ENCODE measurements around the gene ZBTB47.

ZBTB47 gene

GRCh38 chr3:42701371-42702065 is 48.0 kb downstream of the ZBTB47 start:
- peak; percentile 48 for DNase-seq

DNA sequence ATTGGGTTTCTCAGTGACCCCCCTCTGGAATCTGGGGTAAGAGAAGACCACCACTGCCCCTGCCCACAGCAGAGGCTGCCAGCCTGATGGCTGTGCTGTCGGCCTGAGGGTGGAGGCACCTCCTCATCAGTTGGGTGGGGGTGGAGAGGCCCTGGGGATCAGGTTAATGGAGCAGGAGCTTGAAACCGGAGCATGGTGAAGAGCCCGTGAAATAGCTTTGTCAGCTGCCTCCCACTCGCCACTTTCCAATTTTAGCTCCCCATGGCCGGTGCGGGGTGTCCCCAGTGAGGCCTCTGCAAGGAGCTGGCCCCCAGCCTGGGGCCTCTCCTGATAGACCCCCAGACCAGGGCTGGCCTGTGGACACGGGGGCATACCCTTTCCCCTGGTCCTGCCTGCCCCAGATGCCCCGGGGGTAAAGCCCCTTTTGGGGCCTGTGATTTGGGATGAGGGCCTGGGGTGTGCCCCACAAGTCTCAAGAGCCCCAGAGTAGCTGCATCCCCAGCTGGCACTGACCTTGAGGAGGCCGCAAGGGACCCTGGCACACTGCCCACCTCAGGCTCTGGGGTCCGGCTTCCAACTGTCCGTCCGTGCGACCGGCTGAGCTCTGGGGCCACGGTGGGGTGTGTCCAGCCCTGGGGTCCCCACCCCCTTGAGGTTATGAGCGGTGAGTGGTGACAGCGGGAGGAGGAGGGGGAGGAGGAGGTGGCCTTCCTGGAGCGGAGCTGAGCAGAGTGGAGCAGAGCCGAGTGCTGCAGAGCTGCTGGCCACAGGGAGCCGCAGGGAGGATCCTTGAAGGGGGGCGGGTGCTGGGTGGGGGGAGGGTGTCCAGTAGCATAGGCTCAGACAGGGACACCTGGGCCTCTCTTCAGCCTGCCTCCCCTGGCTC is 48.8 kb downstream of the ZBTB47 start, which contains the start of gene HHATL:
Gene HHATL (minus strand): TSS at position 733 of the 886 bp plus-strand sequence. CDS start 1,972 bp downstream, outside the sequence.
- DNase-seq: no peak

GRCh38 chr3:42702982-42703694 is 49.6 kb downstream of the ZBTB47 start:
- DNase-seq: no peak

GRCh38 chr3:42703695-42704025 is 50.2 kb downstream of the ZBTB47 start:
- DNase-seq: no peak

DNA sequence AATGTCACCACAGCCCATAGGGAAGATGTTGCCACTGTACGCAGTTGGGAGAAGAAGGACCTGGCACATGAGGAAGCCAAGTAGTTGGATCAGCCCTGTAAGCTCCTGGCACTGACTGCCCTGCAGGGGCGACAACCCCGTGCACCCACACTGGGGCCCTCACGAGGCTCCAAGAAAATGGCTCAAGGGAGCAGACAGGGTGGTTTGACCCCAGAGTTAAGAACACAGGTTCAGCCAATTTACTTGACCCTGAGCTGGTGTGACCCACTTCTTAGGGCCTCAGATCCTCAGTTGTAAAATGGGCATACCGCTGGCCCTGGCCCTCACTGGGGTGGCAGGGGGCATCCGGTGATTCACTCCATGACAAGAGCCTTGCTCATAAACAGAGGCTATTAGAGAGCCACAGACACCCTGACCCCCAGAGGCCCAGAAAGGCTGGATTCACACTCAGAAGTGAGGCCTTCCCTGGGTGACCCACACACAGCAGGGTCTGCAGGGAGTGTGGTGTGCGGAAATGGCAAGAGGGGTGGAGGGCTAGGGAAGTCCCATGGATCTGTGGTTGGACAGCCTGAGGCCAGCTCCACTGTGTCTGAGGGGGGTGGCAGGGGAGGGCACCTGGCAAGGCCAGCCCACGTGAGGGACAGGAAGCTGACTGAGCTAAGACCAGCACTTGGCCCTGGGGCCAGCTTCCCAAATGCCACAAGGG is 50.8 kb downstream of the ZBTB47 start:
- no peak for DNase-seq

GRCh38 chr3:42705058-42705767 is 51.7 kb downstream of the ZBTB47 start:
- DNase-seq: no peak

DNA sequence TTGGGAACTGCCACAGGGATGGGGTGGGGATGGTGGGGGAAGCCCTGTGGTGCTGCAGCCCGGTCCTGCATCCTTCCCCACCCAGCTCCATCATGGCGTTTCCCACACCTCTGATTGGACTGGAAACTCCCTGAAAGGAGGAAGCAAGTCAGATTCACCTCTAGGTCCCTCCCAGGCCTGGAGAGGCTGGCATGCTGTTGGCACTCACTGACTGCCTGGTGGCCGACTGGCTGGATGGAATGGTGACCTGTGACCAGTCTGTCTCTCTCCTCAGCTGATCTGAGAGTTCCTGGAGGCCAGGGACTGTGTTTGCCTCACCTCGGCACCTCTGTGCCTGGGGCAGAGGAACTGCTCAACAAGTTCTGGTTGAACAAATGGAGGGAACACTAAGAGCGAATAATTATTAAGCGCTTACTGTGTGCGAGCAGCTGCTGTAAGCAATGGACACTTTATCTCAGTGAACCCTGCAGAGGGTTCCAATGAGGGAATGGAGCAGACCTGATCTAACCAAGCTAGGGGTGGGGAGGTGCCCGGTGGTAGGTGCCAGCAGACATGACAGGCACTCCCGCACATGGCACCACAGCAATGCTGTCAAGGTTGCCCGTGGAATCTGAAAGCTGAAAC is 52.6 kb downstream of the ZBTB47 start:
- no peak for DNase-seq

DNA sequence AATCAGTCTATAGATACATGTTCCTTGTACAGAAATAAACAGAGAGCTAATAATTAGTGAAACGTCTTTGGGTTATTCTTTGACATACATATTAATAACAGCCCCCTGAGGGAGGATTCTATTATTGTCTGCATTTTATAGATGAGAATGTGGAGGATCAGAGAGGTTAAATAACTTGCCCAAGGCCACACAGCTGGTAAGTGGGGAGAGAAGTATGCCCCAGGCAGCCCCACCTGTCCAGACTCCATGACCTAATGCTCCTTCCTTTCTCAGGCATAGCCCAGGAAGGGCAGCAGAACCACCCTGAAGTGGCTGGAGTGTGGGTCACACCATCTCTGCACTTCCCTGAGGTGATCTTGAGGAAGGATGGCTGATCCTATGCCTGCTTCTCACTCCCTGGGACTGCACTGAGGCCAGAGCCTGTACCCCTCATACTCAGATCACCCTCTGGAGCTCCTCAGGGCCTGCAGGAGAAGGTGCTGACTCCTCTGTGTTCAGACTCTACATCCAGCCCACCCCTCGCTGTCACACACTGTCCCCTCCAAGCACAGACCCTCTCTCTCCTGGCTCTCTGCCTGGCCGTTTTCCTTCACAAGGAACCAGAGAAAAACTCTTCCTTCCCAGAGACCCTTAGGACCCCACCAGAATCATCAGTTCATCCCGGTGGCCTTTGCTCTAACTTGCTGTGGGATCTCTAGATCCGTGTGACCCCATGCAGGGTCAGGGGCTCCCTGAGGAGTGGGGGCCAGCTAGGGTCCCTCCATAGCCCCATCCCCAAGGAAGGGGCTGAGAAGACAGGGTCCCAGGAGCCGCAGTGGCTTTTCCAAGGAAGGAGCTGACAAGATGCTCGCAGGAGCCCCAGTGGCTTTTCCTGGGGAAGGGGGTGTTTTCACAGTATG is 53.5 kb downstream of the ZBTB47 start:
- DNase-seq: no peak

DNA sequence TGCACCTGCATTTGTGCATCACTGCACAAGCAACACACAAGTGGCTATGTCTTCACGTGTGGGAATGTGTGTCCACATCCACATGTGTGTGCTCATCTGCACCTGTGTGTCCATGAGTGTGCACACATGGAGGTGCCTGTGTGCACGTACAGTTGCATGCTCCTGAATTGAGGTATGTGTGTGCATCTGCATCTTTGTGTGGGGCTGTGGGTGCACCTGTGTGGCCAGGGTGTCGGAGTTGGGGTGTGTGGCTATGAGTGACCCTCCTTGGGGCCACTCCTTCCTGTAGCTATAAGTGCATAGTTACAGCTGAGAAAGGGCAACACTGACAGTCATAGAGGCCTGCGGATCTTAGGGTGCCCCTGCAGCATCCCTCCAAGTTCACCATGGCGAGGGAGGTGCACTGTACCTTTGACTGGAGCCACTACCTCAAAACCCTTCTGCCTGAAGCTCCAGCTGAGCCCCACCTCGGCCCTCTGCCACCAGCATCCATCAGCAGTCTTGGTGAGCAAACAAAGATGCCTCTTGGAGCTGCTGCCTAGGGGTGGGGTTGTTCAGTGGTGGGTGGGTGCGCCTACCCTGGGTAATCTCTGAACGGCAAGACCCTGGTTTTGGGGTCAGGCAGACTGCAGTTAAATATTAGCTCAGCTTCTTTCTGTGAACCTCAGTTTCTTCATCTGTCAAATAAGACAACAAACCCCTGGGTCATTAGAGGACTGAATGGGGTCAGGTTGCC is 54.3 kb downstream of the ZBTB47 start:
- DNase-seq: no peak

GRCh38 chr3:42708611-42709151 is 55.2 kb downstream of the ZBTB47 start:
- DNase-seq: no peak

GRCh38 chr3:42709621-42710020 is 56.1 kb downstream of the ZBTB47 start:
- DNase-seq: no peak

- no peak for DNase-seq
Measured at GRCh38 chr3:42710323-42711021, 57.0 kb downstream of the ZBTB47 start.

DNA sequence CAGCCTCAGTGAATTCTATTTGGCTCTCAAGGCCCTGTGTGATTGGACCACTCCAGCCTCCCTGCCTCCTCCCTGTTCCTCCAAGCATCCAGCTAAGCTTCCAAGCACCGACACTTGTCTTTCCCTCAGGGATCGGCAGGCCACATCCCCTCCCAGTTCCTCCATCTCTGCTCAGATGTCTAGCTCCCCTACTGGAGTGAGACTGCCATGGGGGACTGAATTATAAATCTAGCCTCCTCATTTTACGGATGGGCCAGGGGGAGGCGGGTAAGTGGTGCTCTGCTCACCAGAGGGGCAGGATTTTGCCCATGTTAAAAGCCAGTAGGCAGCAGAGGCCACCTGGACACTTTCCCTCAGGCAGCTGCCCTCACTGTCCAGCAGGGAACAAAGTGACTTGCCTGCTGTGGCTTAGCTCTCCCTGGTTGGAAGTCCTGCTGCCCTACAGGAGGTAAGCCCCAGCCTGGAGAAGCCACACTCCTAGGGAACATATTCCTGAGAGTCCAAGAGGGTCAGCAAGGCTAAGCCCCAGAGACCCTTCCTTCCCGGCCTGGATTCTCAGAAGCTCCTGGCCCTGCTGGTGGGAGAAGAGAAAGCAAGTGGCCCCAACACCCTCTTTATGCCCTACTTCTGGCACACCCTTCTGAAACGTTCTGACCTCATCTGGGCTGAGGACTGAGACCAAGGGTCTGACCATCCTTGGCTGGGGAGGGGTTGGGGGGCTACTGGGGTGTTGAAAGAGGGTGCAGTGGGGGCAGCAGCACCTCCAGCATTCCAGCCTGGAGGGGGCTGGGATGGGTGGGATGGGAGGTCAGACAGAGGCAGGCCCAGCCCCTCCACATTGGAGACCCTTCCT is 58.2 kb downstream of the ZBTB47 start:
- no peak for DNase-seq

DNA sequence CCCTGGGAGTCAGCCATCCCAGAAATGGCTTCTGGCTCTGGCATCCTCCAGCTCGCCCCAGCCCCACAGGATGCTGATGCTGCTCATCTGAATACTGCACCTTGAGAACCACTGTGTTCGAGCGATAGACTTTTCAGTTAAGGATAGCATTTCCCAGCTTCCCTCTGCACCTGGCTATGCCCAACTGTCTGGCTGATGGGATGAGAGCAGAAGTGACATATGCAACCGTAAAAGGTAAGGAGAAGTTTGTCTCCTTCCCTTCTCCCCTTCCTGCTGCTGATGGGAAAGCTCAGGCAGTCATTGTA is 58.8 kb downstream of the ZBTB47 start:
- DNase-seq: no peak

GRCh38 chr3:42712688-42713372 is 59.3 kb downstream of the ZBTB47 start:
- no peak for DNase-seq

DNA sequence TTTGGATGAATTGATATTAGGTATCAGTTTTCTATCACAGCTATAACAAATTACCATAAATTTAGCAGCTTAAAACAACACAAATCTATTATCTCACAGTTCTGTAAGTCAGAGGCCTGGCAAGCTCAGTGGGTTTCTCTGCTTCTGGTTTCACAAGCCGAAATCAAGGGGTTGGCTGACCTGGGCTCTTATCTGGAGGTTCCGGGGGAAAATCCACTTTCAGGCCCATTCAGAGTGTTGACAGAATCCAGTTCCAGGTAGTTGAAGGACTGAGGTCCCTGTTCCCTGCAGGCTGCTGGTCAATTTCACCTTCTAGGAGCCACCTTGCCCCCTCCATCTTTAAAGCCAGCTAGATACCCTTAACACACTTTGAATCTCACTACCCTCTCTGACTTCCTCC is 60.2 kb downstream of the ZBTB47 start:
- DNase-seq: no peak

DNA sequence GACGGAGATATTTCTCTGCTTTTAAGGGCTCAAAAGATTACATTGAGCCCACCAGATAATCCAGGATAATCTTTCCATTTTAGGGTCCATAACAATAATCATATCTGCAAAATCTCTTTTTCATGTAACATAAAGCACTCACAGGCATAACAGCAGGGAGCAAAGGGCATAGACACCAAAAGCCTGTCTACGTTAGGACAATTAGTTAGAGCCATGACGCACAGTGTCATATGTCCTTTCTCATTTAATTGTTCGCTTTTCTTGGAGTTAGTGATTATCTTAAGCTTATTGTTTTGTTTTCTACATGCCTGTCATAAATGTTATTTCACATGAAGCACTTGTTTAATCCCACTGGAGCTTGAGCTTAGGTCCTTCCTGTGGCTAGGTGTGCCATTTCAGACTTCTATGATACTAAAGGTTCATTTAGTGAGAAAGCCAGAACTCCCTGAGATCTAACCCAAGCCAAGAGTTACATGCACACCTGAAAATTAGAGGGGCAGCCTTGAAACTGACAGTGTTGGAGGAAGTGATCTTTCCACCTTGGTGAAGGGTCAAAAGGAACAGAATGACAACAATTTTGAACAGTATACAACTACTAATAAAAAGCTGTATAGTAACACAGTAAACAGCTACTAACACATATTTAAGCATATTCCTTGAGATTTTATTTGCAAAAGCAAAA is 60.8 kb downstream of the ZBTB47 start:
- DNase-seq: no peak
